Measurements from ENCODE around the gene PGC.
A peak's percentile ranks its signal among the peaks of the same experiment; 100 is the strongest.

PGC gene

GRCh38 chr6:41728073-41728936, 18.9 kb downstream of the PGC start:
- Histone ChIP-seq H4K12ac (ENCODE audit: low read depth, low read length) (no peak overlapping the region), H4K91ac (ENCODE audit: low read depth, low read length) (no peak overlapping the region), H3K9ac (ENCODE audit: low read length) (no peak overlapping the region), H3K36me3 (ENCODE audit: control insufficient read depth in 1 of 2, insufficient read depth in 2 of 2, low read length in 2 of 2) (no peaks in the 10 kb centered on the region), H3K18ac (ENCODE audit: low read length) (no peak overlapping the region), H3K14ac (ENCODE audit: low read length) (no peak overlapping the region), H2AFZ (ENCODE audit: insufficient read depth, low read length, poor library complexity) (no peak overlapping the region), H3K23ac (ENCODE audit: low read length) (no peak overlapping the region), H3K79me1 (ENCODE audit: low read length) (peaks cover 12% of the 10 kb centered on the region), H3K27ac (ENCODE audit: low read depth, low read length) (no peak overlapping the region), H3K4me3 (ENCODE audit: low read depth, low read length) (no peak overlapping the region), H3K4me1 (ENCODE audit: control insufficient read depth in 1 of 2, insufficient read depth in 2 of 2, low read length in 2 of 2) (peaks cover 23 to 27% of the 10 kb centered on the region in 2 experiments), H2BK5ac (ENCODE audit: low read depth, low read length, poor library complexity) (no peak overlapping the region), H3K79me2 (ENCODE audit: control insufficient read depth, insufficient read depth, low read length, poor library complexity) (peaks cover 4% of the 10 kb centered on the region), H3K27me3 (ENCODE audit: insufficient read depth, low read length) (no peaks in the 10 kb centered on the region), H3K4ac (ENCODE audit: low read depth, low read length) (no peak overlapping the region), H2AK5ac (ENCODE audit: low read length) (no peak overlapping the region), H3K9me3 (ENCODE audit: insufficient read depth, low read depth, low read length) (no peaks in the 10 kb centered on the region), H4K8ac (ENCODE audit: low read depth, low read length) (no peak overlapping the region), H2BK120ac (ENCODE audit: insufficient read depth, low read length, poor library complexity) (no peak overlapping the region), H2BK12ac (ENCODE audit: low read length) (no peak overlapping the region), H3K4me2 (ENCODE audit: low read length) (no peak overlapping the region)
- WGBS (ENCODE audit: extremely low coverage, insufficient coverage, insufficient read length), result no CpG with 5 or more reads among the region's 19 CpGs
- DNase-seq, result no peak

DNA sequence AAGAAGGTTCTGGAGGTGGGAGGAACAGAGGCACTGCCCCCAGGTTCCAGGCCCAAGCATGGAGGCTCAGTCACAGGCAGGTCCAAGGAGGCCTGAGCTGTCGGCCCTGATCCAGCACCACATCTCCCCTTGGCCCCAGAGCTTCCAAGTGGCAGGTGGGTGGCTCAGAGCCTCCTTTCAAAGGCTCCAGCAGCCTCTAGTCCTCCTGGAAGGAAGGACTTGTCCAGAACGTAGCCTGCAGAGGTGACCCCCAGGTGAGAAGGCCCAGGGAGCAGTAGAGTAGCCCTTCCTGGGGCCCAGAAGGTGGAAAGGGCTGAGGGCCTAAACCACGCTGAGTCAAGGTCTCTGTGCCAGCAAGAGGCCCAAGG, 19.5 kb downstream of the PGC start:
- no peak overlapping the region for H3K14ac ChIP-seq (ENCODE audit: low read length)
- H3K79me2 ChIP-seq (ENCODE audit: control insufficient read depth, insufficient read depth, low read length, poor library complexity), result peaks cover 3% of the 10 kb centered on the region
- no peak overlapping the region for H3K23ac ChIP-seq (ENCODE audit: low read length)
- no peak overlapping the region for H3K4me2 ChIP-seq (ENCODE audit: low read length)
- H2BK12ac ChIP-seq (ENCODE audit: low read length), result no peak overlapping the region
- H2BK5ac ChIP-seq (ENCODE audit: low read depth, low read length, poor library complexity), result no peak overlapping the region
- H3K27me3 ChIP-seq (ENCODE audit: insufficient read depth, low read length), result no peaks in the 10 kb centered on the region
- H2AK5ac ChIP-seq (ENCODE audit: low read length), result no peak overlapping the region
- H4K91ac ChIP-seq (ENCODE audit: low read depth, low read length), result no peak overlapping the region
- no peaks in the 10 kb centered on the region for H3K36me3 ChIP-seq (ENCODE audit: control insufficient read depth in 1 of 2, insufficient read depth in 2 of 2, low read length in 2 of 2)
- no peaks in the 10 kb centered on the region for H3K9me3 ChIP-seq (ENCODE audit: insufficient read depth, low read depth, low read length)
- no peak overlapping the region for H4K12ac ChIP-seq (ENCODE audit: low read depth, low read length)
- H3K4me1 ChIP-seq (ENCODE audit: control insufficient read depth in 1 of 2, insufficient read depth in 2 of 2, low read length in 2 of 2), result peaks cover 21 to 26% of the 10 kb centered on the region in 2 experiments
- DNase-seq, result no peak
- H3K18ac ChIP-seq (ENCODE audit: low read length), result no peak overlapping the region
- no peak overlapping the region for H3K9ac ChIP-seq (ENCODE audit: low read length)
- H3K4me3 ChIP-seq (ENCODE audit: low read depth, low read length), result no peak overlapping the region
- no peak overlapping the region for H4K8ac ChIP-seq (ENCODE audit: low read depth, low read length)
- peaks cover 9% of the 10 kb centered on the region for H3K79me1 ChIP-seq (ENCODE audit: low read length)
- H2AFZ ChIP-seq (ENCODE audit: insufficient read depth, low read length, poor library complexity), result no peak overlapping the region
- no CpG with 5 or more reads among the region's 3 CpGs for WGBS (ENCODE audit: extremely low coverage, insufficient coverage, insufficient read length)
- peak overlapping the region; percentile 0 for H3K4ac ChIP-seq (ENCODE audit: low read depth, low read length)
- no peak overlapping the region for H3K27ac ChIP-seq (ENCODE audit: low read depth, low read length)
- no peak overlapping the region for H2BK120ac ChIP-seq (ENCODE audit: insufficient read depth, low read length, poor library complexity)

DNA sequence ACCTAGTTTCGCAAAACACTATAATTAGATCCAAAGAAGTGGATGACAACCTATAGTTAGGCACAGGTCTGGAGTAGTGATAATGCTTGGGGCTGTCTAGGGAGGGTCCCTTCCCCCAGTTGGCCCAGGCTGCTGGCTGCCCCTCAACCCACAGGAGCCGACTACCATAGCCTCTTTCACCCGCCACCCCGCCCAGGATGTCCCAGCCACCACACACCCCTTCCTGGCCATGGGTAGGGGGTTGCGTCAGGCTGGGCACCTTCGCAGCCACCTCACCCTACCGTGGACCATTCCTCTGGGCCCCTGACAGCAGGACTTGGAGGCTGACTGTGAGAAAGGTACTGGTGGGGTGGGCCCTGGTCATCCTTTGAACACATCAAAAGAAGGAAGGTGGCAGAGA, 20.3 kb downstream of the PGC start:
- Histone ChIP-seq H4K12ac (ENCODE audit: low read depth, low read length) (no peak overlapping the region), H3K9me3 (ENCODE audit: insufficient read depth, low read depth, low read length) (no peaks in the 10 kb centered on the region)
- WGBS (ENCODE audit: extremely low coverage, insufficient coverage, insufficient read length), result no CpG with 5 or more reads among the region's 7 CpGs

DNA sequence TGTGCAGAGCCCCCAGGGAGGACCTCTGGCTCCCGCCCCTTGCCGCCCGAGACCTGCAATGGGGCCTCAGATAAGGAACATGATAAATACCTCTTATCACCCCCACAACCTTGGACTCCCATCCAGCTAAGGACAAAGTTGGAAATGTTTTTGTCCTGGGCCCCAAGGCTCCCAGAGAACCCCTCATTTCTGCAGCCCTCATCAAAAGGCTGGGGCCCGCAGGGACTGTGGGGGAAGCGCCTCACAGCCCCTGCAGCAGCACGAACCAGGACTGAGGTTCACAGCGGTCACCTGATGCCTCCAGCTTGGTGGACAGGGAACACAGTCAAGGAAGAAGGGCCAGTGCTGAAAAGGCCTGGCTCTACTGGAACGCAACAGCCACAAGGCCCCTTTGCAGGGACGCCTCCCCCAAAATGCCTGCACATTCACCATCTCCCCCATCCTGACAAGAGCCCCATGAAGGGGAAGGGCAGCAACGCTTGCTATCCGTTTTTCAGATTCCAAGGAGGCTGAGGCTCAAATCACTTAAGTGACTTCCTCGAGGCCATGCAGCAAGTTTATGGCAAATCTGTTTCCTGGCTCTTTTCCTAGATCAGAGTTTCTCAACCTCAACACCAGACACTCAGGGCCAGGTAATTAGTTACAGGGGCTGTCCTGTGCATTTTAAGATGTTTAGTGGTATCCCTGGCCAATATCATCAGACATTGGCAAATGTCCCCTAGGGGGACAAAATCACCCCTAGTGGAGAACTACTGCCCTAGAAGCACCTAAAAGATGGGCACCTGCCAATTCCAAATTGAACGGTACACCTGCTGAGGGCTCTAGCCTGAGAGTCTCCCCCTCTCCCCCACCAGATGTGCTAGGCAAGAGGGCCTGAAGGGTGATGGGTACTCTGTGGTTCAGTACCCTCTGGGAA, 22.4 kb downstream of the PGC start:
- peaks cover 13% of the 10 kb centered on the region for H3K79me1 ChIP-seq (ENCODE audit: low read length)
- no peak overlapping the region for H2BK12ac ChIP-seq (ENCODE audit: low read length)
- no peak overlapping the region for H3K23ac ChIP-seq (ENCODE audit: low read length)
- no CpG with 5 or more reads among the region's 13 CpGs for WGBS (ENCODE audit: extremely low coverage, insufficient coverage, insufficient read length)
- no peak overlapping the region for H2AK5ac ChIP-seq (ENCODE audit: low read length)
- H2BK120ac ChIP-seq (ENCODE audit: insufficient read depth, low read length, poor library complexity), result no peak overlapping the region
- no peak overlapping the region for H4K8ac ChIP-seq (ENCODE audit: low read depth, low read length)
- no peak overlapping the region for H4K12ac ChIP-seq (ENCODE audit: low read depth, low read length)
- no peaks in the 10 kb centered on the region for H3K9me3 ChIP-seq (ENCODE audit: insufficient read depth, low read depth, low read length)
- H3K27me3 ChIP-seq (ENCODE audit: insufficient read depth, low read length), result no peaks in the 10 kb centered on the region
- no peak for DNase-seq
- H3K27ac ChIP-seq (ENCODE audit: low read depth, low read length), result no peak overlapping the region
- H3K14ac ChIP-seq (ENCODE audit: low read length), result peak overlapping the region; percentile 35
- H3K36me3 ChIP-seq (ENCODE audit: control insufficient read depth in 1 of 2, insufficient read depth in 2 of 2, low read length in 2 of 2), result no peaks in the 10 kb centered on the region
- peaks cover 3% of the 10 kb centered on the region for H3K79me2 ChIP-seq (ENCODE audit: control insufficient read depth, insufficient read depth, low read length, poor library complexity)
- H2AFZ ChIP-seq (ENCODE audit: insufficient read depth, low read length, poor library complexity), result peak overlapping the region; percentile 18
- H4K91ac ChIP-seq (ENCODE audit: low read depth, low read length), result peak overlapping the region; percentile 46
- no peak overlapping the region for H3K4me2 ChIP-seq (ENCODE audit: low read length)
- H3K4ac ChIP-seq (ENCODE audit: low read depth, low read length), result no peak overlapping the region
- H2BK5ac ChIP-seq (ENCODE audit: low read depth, low read length, poor library complexity), result peak overlapping the region; percentile 7
- no peak overlapping the region for H3K4me3 ChIP-seq (ENCODE audit: low read depth, low read length)
- H3K9ac ChIP-seq (ENCODE audit: low read length), result no peak overlapping the region
- no peak overlapping the region for H3K18ac ChIP-seq (ENCODE audit: low read length)
- peaks cover 22 to 24% of the 10 kb centered on the region in 2 experiments for H3K4me1 ChIP-seq (ENCODE audit: control insufficient read depth in 1 of 2, insufficient read depth in 2 of 2, low read length in 2 of 2)

More for the DNA sequence above, 20.3 kb downstream of the PGC start:
- peaks cover 9% of the 10 kb centered on the region for H3K79me1 ChIP-seq (ENCODE audit: low read length)
- H3K4me2 ChIP-seq (ENCODE audit: low read length), result no peak overlapping the region
- H3K27me3 ChIP-seq (ENCODE audit: insufficient read depth, low read length), result no peaks in the 10 kb centered on the region
- no peak overlapping the region for H2AFZ ChIP-seq (ENCODE audit: insufficient read depth, low read length, poor library complexity)
- H2BK12ac ChIP-seq (ENCODE audit: low read length), result no peak overlapping the region
- no peaks in the 10 kb centered on the region for H3K36me3 ChIP-seq (ENCODE audit: control insufficient read depth in 1 of 2, insufficient read depth in 2 of 2, low read length in 2 of 2)
- no peak overlapping the region for H2BK5ac ChIP-seq (ENCODE audit: low read depth, low read length, poor library complexity)
- H3K9ac ChIP-seq (ENCODE audit: low read length), result no peak overlapping the region
- H3K79me2 ChIP-seq (ENCODE audit: control insufficient read depth, insufficient read depth, low read length, poor library complexity), result peaks cover 3% of the 10 kb centered on the region
- H3K23ac ChIP-seq (ENCODE audit: low read length), result no peak overlapping the region
- H2BK120ac ChIP-seq (ENCODE audit: insufficient read depth, low read length, poor library complexity), result peak overlapping the region; percentile 29
- peak overlapping the region; percentile 27 for H3K27ac ChIP-seq (ENCODE audit: low read depth, low read length)
- H3K4ac ChIP-seq (ENCODE audit: low read depth, low read length), result peak overlapping the region; percentile 0
- peaks cover 19 to 24% of the 10 kb centered on the region in 2 experiments for H3K4me1 ChIP-seq (ENCODE audit: control insufficient read depth in 1 of 2, insufficient read depth in 2 of 2, low read length in 2 of 2)
- no peak overlapping the region for H3K14ac ChIP-seq (ENCODE audit: low read length)
- no peak overlapping the region for H3K4me3 ChIP-seq (ENCODE audit: low read depth, low read length)
- H3K18ac ChIP-seq (ENCODE audit: low read length), result no peak overlapping the region
- no peak overlapping the region for H2AK5ac ChIP-seq (ENCODE audit: low read length)
- no peak overlapping the region for H4K91ac ChIP-seq (ENCODE audit: low read depth, low read length)
- DNase-seq, result no peak
- no peak overlapping the region for H4K8ac ChIP-seq (ENCODE audit: low read depth, low read length)

Measured in trophoblast cell (in vitro differentiated cells and primary cell).